Sigmoid colon (tissue), 4 donors: Measurements from ENCODE around the gene LNPEP.

ENCODE experiments used
- CTCF ChIP-seq, 4 experiments: fragments of 450-650 bp in 3 of 4; fragments of 200-600 bp in 1 of 4; IDR thresholded peaks; one replicate each; pipeline ENCODE4 v1.5.1; 2016 to 2019; ENCODE audit warnings: antibody characterized with exemption in 4 of 4, mild to moderate bottlenecking in 3 of 4, moderate library complexity in 2 of 4
- EP300 ChIP-seq, 4 donors: sonication (generic); formaldehyde crosslinking; IDR thresholded peaks; one replicate each; pipeline ENCODE4 v1.6.1; 2017; ENCODE audit warnings: antibody characterized with exemption in 4 of 4
- POLR2A ChIP-seq, 2 donors: fragments of 450-650 bp; IDR thresholded peaks; one replicate each; pipeline ENCODE4 v1.6.1; 2016; ENCODE audit warnings: antibody characterized with exemption in 2 of 2, mild to moderate bottlenecking in 2 of 2, moderate library complexity in 2 of 2
- POLR2AphosphoS5 ChIP-seq, 4 donors: sonication (generic); formaldehyde crosslinking; IDR thresholded peaks; one replicate each; pipeline ENCODE4 v1.6.1; 2017; ENCODE audit warnings: antibody characterized with exemption in 4 of 4

- TF ChIP-seq CTCF (IDR thresholded peaks at IDR 0.05) (no peak), POLR2AphosphoS5 (IDR thresholded peaks at IDR 0.05) (no peak), POLR2A (IDR thresholded peaks at IDR 0.05) (no peak), EP300 (IDR thresholded peaks at IDR 0.05) (no peak)
Measured at GRCh38 chr5:97073420-97073819, 137.5 kb downstream of the LNPEP start.
